ENCODE data around the gene DPM2. TPM values are rescaled to one million over a fixed set of nuclear protein-coding genes. Genes with fewer than 3 reads are reported as not detected.

DPM2 gene
- 10 to 100 TPM; 45.7 TPM for total RNA-seq
- 39.5 TPM for polyA plus RNA-seq (2013, experiment 1 of 2)
- polyA plus RNA-seq (2013, experiment 2 of 2), result 35.1 TPM
- long read RNA-seq, experiment 1, transcript DPM2-203 (3 exons, 928 nt), result major isoform, 14 of 31 reads
- long read RNA-seq, experiment 1, transcript DPM2-201 (4 exons, 1,542 nt), result minor isoform, 9 of 31 reads
- long read RNA-seq, experiment 1, partial matches to known transcripts, result 4 of 31 reads
- long read RNA-seq, experiment 1, other reads (novel, unspliced or antisense), result 4 of 31 reads
- long read RNA-seq, experiment 2, transcript DPM2-203 (3 exons, 928 nt), result minor isoform, 5 of 59 reads
- long read RNA-seq, experiment 2, transcript DPM2-205 (3 exons, 1,662 nt), result minor isoform, 6 of 59 reads
- long read RNA-seq, experiment 2, transcript DPM2-201 (4 exons, 1,542 nt), result major isoform, 40 of 59 reads
- long read RNA-seq, experiment 2, partial matches to known transcripts, result 4 of 59 reads
- long read RNA-seq, experiment 2, other reads (novel, unspliced or antisense), result 4 of 59 reads
- long read RNA-seq, experiment 3, transcript DPM2-201 (4 exons, 1,542 nt), result major isoform, 39 of 111 reads
- long read RNA-seq, experiment 3, transcript DPM2-203 (3 exons, 928 nt), result minor isoform, 8 of 111 reads
- long read RNA-seq, experiment 3, transcript DPM2-205 (3 exons, 1,662 nt), result minor isoform, 28 of 111 reads
- long read RNA-seq, experiment 3, partial matches to known transcripts, result 29 of 111 reads
- long read RNA-seq, experiment 3, other reads (novel, unspliced or antisense), result 7 of 111 reads
- long read RNA-seq, experiment 4, transcript DPM2-201 (4 exons, 1,542 nt), result major isoform, 81 of 94 reads
- long read RNA-seq, experiment 4, partial matches to known transcripts, result 5 of 94 reads
- long read RNA-seq, experiment 4, other reads (novel, unspliced or antisense), result 2 of 94 reads

GRCh38 chr9:127937388-127938297, at the start of gene DPM2:
DPM2 (minus strand) TSS chr9:127937854; CDS start chr9:127937820, 34 bp downstream.
- H3K4me3 Mint-ChIP-seq, result peak within 1 kb of the TSS; percentile 95
- H3K27ac Mint-ChIP-seq, result peak within 1 kb of the TSS; percentile 97
- TF ChIP-seq, protein P1, sequence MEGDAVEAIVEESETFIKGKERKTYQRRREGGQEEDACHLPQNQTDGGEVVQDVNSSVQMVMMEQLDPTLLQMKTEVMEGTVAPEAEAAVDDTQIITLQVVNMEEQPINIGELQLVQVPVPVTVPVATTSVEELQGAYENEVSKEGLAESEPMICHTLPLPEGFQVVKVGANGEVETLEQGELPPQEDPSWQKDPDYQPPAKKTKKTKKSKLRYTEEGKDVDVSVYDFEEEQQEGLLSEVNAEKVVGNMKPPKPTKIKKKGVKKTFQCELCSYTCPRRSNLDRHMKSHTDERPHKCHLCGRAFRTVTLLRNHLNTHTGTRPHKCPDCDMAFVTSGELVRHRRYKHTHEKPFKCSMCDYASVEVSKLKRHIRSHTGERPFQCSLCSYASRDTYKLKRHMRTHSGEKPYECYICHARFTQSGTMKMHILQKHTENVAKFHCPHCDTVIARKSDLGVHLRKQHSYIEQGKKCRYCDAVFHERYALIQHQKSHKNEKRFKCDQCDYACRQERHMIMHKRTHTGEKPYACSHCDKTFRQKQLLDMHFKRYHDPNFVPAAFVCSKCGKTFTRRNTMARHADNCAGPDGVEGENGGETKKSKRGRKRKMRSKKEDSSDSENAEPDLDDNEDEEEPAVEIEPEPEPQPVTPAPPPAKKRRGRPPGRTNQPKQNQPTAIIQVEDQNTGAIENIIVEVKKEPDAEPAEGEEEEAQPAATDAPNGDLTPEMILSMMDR (conservative IDR thresholded peaks at IDR 0.05), result no peak
- 9 to 12% methylated on average over 44 to 60 of the region's 60 CpGs for WGBS, 2 experiments (ENCODE audit: insufficient coverage in 1 of 2, insufficient read length in 1 of 2)
- H3K36me3 ChIP-seq (ENCODE audit: control insufficient read depth, insufficient read depth, low read length), result peaks cover 25% of the 10 kb centered on the region
- H3K4me3 ChIP-seq (ENCODE audit: low read length), result peak within 1 kb of the TSS; percentile 91
- H3K4me1 Mint-ChIP-seq, result peaks cover 18% of the 10 kb centered on the region
- no peaks in the 10 kb centered on the region for H3K27me3 ChIP-seq (ENCODE audit: control insufficient read depth, insufficient read depth, low read length, poor library complexity, severe bottlenecking)
- no peak within 1 kb of the TSS for H3K27ac ChIP-seq (ENCODE audit: low read depth, low read length)
- H3K9me3 ChIP-seq (ENCODE audit: control insufficient read depth, low read length), result no peaks in the 10 kb centered on the region
- peak; percentile 94 for DNase-seq
- no peaks in the 10 kb centered on the region for H3K4me1 ChIP-seq (ENCODE audit: control insufficient read depth, insufficient read depth, low read length)
- peaks cover 2% of the 10 kb centered on the region for H3K27me3 Mint-ChIP-seq (ENCODE audit: insufficient read depth)
- no peaks in the 10 kb centered on the region for H3K9me3 Mint-ChIP-seq
- H3K9ac ChIP-seq (ENCODE audit: extremely low read depth, low read length, poor library complexity, severe bottlenecking), result peak within 1 kb of the TSS; percentile 68
- H3K36me3 Mint-ChIP-seq (ENCODE audit: low read depth), result peaks cover 13% of the 10 kb centered on the region

- Mint-ChIP-seq H3K9me3 (no peaks in the 10 kb centered on the region), H3K4me1 (peaks cover 17% of the 10 kb centered on the region), H3K36me3 (ENCODE audit: low read depth) (no peaks in the 10 kb centered on the region), H3K27ac (no peak overlapping the region), H3K4me3 (no peak overlapping the region), H3K27me3 (ENCODE audit: insufficient read depth) (no peaks in the 10 kb centered on the region)
- TF ChIP-seq, protein P1 (conservative IDR thresholded peaks at IDR 0.05), result no peak
- Histone ChIP-seq H3K4me3 (ENCODE audit: low read length) (no peak overlapping the region), H3K27ac (ENCODE audit: low read depth, low read length) (no peak overlapping the region), H3K9ac (ENCODE audit: extremely low read depth, low read length, poor library complexity, severe bottlenecking) (no peak overlapping the region), H3K27me3 (ENCODE audit: control insufficient read depth, insufficient read depth, low read length, poor library complexity, severe bottlenecking) (no peaks in the 10 kb centered on the region), H3K4me1 (ENCODE audit: control insufficient read depth, insufficient read depth, low read length) (peaks cover 6% of the 10 kb centered on the region), H3K36me3 (ENCODE audit: control insufficient read depth, insufficient read depth, low read length) (no peaks in the 10 kb centered on the region), H3K9me3 (ENCODE audit: control insufficient read depth, low read length) (no peaks in the 10 kb centered on the region)
- peak; percentile 38 for DNase-seq
- WGBS, 2 experiments (ENCODE audit: insufficient coverage in 1 of 2, insufficient read length in 1 of 2), result 90 to 92% methylated on average over 6 to 9 of the region's 9 CpGs
Observed at GRCh38 chr9:127987103-127987614, 49.5 kb upstream of the DPM2 start.

Measured in endodermal cell (in vitro differentiated cells).